ENCODE measurements around the gene KDM2B.

DNA sequence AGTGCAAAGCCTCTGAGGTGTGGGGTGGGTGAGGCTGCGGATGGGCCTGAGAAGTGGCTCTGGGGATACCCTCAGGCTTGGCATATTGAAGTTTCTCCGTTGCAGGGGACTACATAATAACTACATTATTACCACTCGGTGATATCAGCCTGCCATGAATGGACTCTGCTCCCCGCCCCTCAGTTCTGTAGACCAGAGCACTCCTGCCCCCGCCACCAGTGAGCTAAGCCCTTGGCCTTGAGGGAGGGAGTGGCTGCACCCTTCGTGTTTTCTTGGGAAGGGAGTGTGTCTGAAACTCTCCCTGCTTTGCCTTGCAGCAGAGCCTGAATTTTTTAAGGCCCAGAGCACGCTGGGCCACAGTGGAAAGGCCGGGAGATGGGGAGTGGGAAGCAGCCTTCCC, 47.2 kb upstream of the KDM2B start:
- TF ChIP-seq, protein P1, sequence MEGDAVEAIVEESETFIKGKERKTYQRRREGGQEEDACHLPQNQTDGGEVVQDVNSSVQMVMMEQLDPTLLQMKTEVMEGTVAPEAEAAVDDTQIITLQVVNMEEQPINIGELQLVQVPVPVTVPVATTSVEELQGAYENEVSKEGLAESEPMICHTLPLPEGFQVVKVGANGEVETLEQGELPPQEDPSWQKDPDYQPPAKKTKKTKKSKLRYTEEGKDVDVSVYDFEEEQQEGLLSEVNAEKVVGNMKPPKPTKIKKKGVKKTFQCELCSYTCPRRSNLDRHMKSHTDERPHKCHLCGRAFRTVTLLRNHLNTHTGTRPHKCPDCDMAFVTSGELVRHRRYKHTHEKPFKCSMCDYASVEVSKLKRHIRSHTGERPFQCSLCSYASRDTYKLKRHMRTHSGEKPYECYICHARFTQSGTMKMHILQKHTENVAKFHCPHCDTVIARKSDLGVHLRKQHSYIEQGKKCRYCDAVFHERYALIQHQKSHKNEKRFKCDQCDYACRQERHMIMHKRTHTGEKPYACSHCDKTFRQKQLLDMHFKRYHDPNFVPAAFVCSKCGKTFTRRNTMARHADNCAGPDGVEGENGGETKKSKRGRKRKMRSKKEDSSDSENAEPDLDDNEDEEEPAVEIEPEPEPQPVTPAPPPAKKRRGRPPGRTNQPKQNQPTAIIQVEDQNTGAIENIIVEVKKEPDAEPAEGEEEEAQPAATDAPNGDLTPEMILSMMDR (IDR thresholded peaks at IDR 0.05) = no peak
- no peak for TF ChIP-seq POLR2AphosphoS5 (IDR thresholded peaks at IDR 0.05; ENCODE audit: insufficient read depth in 1 of 2, low read depth in 1 of 2)
- TF ChIP-seq POLR2A (IDR thresholded peaks at IDR 0.05) = no peak

Measured in vagina (tissue), 2 donors.